Trophoblast cell (in vitro differentiated cells and primary cell): ENCODE data around the gene CRNN.
A peak's percentile ranks its signal among the peaks of the same experiment; 100 is the strongest.

ENCODE experiments used
- DNase-seq, 2 donors: peaks; one replicate each; pipeline ENCODE4 v3.0.0-alpha.2; 2016
- H2AFZ ChIP-seq: 2 replicates; pipeline ENCODE4 v1.6.1; 2013; ENCODE audit warnings: low read length, moderate library complexity, mild to moderate bottlenecking; ENCODE audit not compliant: insufficient read depth, poor library complexity
- H2AK5ac ChIP-seq: 2 replicates; pipeline ENCODE4 v1.6.1; 2013; ENCODE audit warnings: mild to moderate bottlenecking, low read length
- H2BK120ac ChIP-seq: 2 replicates; pipeline ENCODE4 v1.6.1; 2013; ENCODE audit warnings: low read length, mild to moderate bottlenecking, moderate library complexity; ENCODE audit not compliant: insufficient read depth, poor library complexity
- H2BK12ac ChIP-seq: 2 replicates; pipeline ENCODE4 v1.6.1; 2013; ENCODE audit warnings: mild to moderate bottlenecking, low read length, moderate library complexity
- H2BK5ac ChIP-seq: 2 replicates; pipeline ENCODE4 v1.6.1; 2013; ENCODE audit warnings: low read length, low read depth, moderate library complexity, mild to moderate bottlenecking; ENCODE audit not compliant: poor library complexity
- H3K14ac ChIP-seq: 2 replicates; pipeline ENCODE4 v1.6.1; 2013; ENCODE audit warnings: mild to moderate bottlenecking, low read length
- H3K18ac ChIP-seq: 2 replicates; pipeline ENCODE4 v1.6.1; 2013; ENCODE audit warnings: mild to moderate bottlenecking, low read length
- H3K23ac ChIP-seq: 2 replicates; pipeline ENCODE4 v1.6.1; 2013; ENCODE audit warnings: low read length
- H3K27ac ChIP-seq: 2 replicates; pipeline ENCODE4 v1.5.1; 2013; ENCODE audit warnings: low read depth, mild to moderate bottlenecking, inconsistent platforms, low read length, moderate library complexity
- H3K27me3 ChIP-seq: 2 replicates; pipeline ENCODE4 v1.6.1; 2013; ENCODE audit warnings: inconsistent platforms, mild to moderate bottlenecking, low read length, moderate library complexity; ENCODE audit not compliant: insufficient read depth
- H3K36me3 ChIP-seq, 2 experiments: 1 replicate in 1 of 2; 2 replicates in 1 of 2; pipeline ENCODE4 v1.6.1; 2013; ENCODE audit warnings: low read length in 2 of 2, mild to moderate bottlenecking in 2 of 2, moderate library complexity in 1 of 2; ENCODE audit not compliant: insufficient read depth in 2 of 2, control insufficient read depth in 1 of 2
- H3K4ac ChIP-seq: 2 replicates; pipeline ENCODE4 v1.6.1; 2013; ENCODE audit warnings: low read depth, mild to moderate bottlenecking, low read length, moderate library complexity
- H3K4me1 ChIP-seq, 2 experiments: 1 replicate in 1 of 2; 2 replicates in 1 of 2; pipeline ENCODE4 v1.6.1; 2013; ENCODE audit warnings: low read length in 2 of 2, mild to moderate bottlenecking in 2 of 2, moderate library complexity in 1 of 2; ENCODE audit not compliant: insufficient read depth in 2 of 2, control insufficient read depth in 1 of 2
- H3K4me2 ChIP-seq: 2 replicates; pipeline ENCODE4 v1.6.1; 2013; ENCODE audit warnings: inconsistent platforms, mild to moderate bottlenecking, low read length, moderate library complexity
- H3K4me3 ChIP-seq: 2 replicates; pipeline ENCODE4 v1.5.1; 2013; ENCODE audit warnings: mild to moderate bottlenecking, low read depth, low read length, inconsistent platforms
- H3K79me1 ChIP-seq: one replicate; pipeline ENCODE4 v1.6.1; 2013; ENCODE audit warnings: low read length
- H3K79me2 ChIP-seq: 2 replicates; pipeline ENCODE4 v1.6.1; 2013; ENCODE audit warnings: low read length, mild to moderate bottlenecking; ENCODE audit not compliant: control insufficient read depth, insufficient read depth, poor library complexity
- H3K9ac ChIP-seq: 2 replicates; pipeline ENCODE4 v1.6.1; 2013; ENCODE audit warnings: mild to moderate bottlenecking, low read length
- H3K9me3 ChIP-seq: 2 replicates; pipeline ENCODE4 v1.6.1; 2013; ENCODE audit warnings: low read depth, mild to moderate bottlenecking, control low read depth, inconsistent platforms, low read length; ENCODE audit not compliant: insufficient read depth
- H4K12ac ChIP-seq: 2 replicates; pipeline ENCODE4 v1.6.1; 2013; ENCODE audit warnings: low read depth, mild to moderate bottlenecking, low read length, moderate library complexity
- H4K8ac ChIP-seq: 2 replicates; pipeline ENCODE4 v1.6.1; 2013; ENCODE audit warnings: low read depth, mild to moderate bottlenecking, low read length, moderate library complexity
- H4K91ac ChIP-seq: one replicate; pipeline ENCODE4 v1.6.1; 2013; ENCODE audit warnings: low read depth, mild to moderate bottlenecking, low read length, moderate library complexity
- WGBS: extraction: QIAGEN DNeasy Blood & Tissue Kit; methylation state at CpG from one replicate; pipeline ENCODE4 v1.1.7; 2013; ENCODE audit warnings: missing lambda C conversion rate; ENCODE audit not compliant: insufficient read length, insufficient coverage; ENCODE audit errors: extremely low coverage; 5-methylcytosine and 5-hydroxymethylcytosine counted together

CRNN gene

GRCh38 chr1:152426731-152427130, 12.7 kb upstream of the CRNN start:
- H3K9me3 ChIP-seq: peaks cover 18% of the 10 kb centered on the region
- no peak overlapping the region for H2AFZ ChIP-seq
- H3K14ac ChIP-seq: no peak overlapping the region
- no peak overlapping the region for H3K23ac ChIP-seq
- H3K27ac ChIP-seq: no peak overlapping the region
- no peak overlapping the region for H3K4me2 ChIP-seq
- no peak overlapping the region for H4K8ac ChIP-seq
- no peak overlapping the region for H3K18ac ChIP-seq
- H3K4ac ChIP-seq: no peak overlapping the region
- H2BK12ac ChIP-seq: no peak overlapping the region
- no peak overlapping the region for H3K4me3 ChIP-seq
- H3K79me2 ChIP-seq: no peaks in the 10 kb centered on the region
- H4K12ac ChIP-seq: no peak overlapping the region
- no peaks in the 10 kb centered on the region for H3K4me1 ChIP-seq
- H2BK120ac ChIP-seq: no peak overlapping the region
- no peak for DNase-seq
- no peak overlapping the region for H2AK5ac ChIP-seq
- H3K9ac ChIP-seq: no peak overlapping the region
- no peaks in the 10 kb centered on the region for H3K79me1 ChIP-seq
- no peak overlapping the region for H2BK5ac ChIP-seq
- H3K27me3 ChIP-seq: no peaks in the 10 kb centered on the region
- no peaks in the 10 kb centered on the region for H3K36me3 ChIP-seq
- H4K91ac ChIP-seq: no peak overlapping the region

GRCh38 chr1:152419917-152420316, 5.9 kb upstream of the CRNN start:
- Histone ChIP-seq H4K12ac (no peak overlapping the region), H3K79me2 (no peaks in the 10 kb centered on the region), H3K4me2 (no peak overlapping the region), H3K36me3 (no peaks in the 10 kb centered on the region), H3K4me1 (no peaks in the 10 kb centered on the region), H3K27me3 (no peaks in the 10 kb centered on the region), H2BK5ac (no peak overlapping the region), H3K18ac (no peak overlapping the region), H2BK120ac (no peak overlapping the region), H2BK12ac (no peak overlapping the region), H3K27ac (no peak overlapping the region), H3K9ac (no peak overlapping the region), H3K4ac (no peak overlapping the region), H3K4me3 (no peak overlapping the region), H4K8ac (no peak overlapping the region), H3K14ac (no peak overlapping the region), H2AK5ac (no peak overlapping the region), H3K9me3 (peaks cover 22% of the 10 kb centered on the region), H3K79me1 (no peaks in the 10 kb centered on the region), H4K91ac (no peak overlapping the region), H2AFZ (no peak overlapping the region), H3K23ac (no peak overlapping the region)
- no CpG with 5 or more reads among the region's 1 CpG for WGBS
- no peak for DNase-seq

GRCh38 chr1:152415454-152416227, 1.6 kb upstream of the CRNN start:
- H2BK12ac ChIP-seq: no peak overlapping the region
- no peaks in the 10 kb centered on the region for H3K27me3 ChIP-seq
- no peak overlapping the region for H3K14ac ChIP-seq

GRCh38 chr1:152412756-152413155, 1.3 kb downstream of the CRNN start:
- no peak overlapping the region for H3K23ac ChIP-seq
- no peak overlapping the region for H2BK5ac ChIP-seq
- no peak overlapping the region for H3K9ac ChIP-seq
- H3K4me1 ChIP-seq: no peaks in the 10 kb centered on the region
- no peak overlapping the region for H2BK12ac ChIP-seq
- no peak overlapping the region for H4K91ac ChIP-seq
- H3K9me3 ChIP-seq: peaks cover 39% of the 10 kb centered on the region
- no peak overlapping the region for H2BK120ac ChIP-seq
- no peaks in the 10 kb centered on the region for H3K27me3 ChIP-seq
- H3K79me2 ChIP-seq: no peaks in the 10 kb centered on the region
- no peak overlapping the region for H2AFZ ChIP-seq
- H4K8ac ChIP-seq: no peak overlapping the region
- no peak overlapping the region for H3K14ac ChIP-seq
- no peak overlapping the region for H3K4me3 ChIP-seq
- H3K4ac ChIP-seq: no peak overlapping the region
- no peaks in the 10 kb centered on the region for H3K36me3 ChIP-seq
- no peak overlapping the region for H4K12ac ChIP-seq
- H3K79me1 ChIP-seq: no peaks in the 10 kb centered on the region
- H3K18ac ChIP-seq: no peak overlapping the region
- no peak overlapping the region for H3K27ac ChIP-seq
- no peak overlapping the region for H2AK5ac ChIP-seq
- no CpG with 5 or more reads among the region's 2 CpGs for WGBS
- no peak overlapping the region for H3K4me2 ChIP-seq
- no peak for DNase-seq

More at GRCh38 chr1:152415454-152416227, 1.6 kb upstream of the CRNN start:
- no peak overlapping the region for H2AK5ac ChIP-seq
- no peak overlapping the region for H3K4me3 ChIP-seq
- H2BK120ac ChIP-seq: no peak overlapping the region
- H3K18ac ChIP-seq: no peak overlapping the region
- no peak overlapping the region for H3K23ac ChIP-seq
- H3K36me3 ChIP-seq: no peaks in the 10 kb centered on the region
- no peaks in the 10 kb centered on the region for H3K79me1 ChIP-seq
- H3K4me1 ChIP-seq: no peaks in the 10 kb centered on the region
- no peak overlapping the region for H4K8ac ChIP-seq
- H3K27ac ChIP-seq: no peak overlapping the region
- no peaks in the 10 kb centered on the region for H3K79me2 ChIP-seq
- no peak overlapping the region for H3K4ac ChIP-seq
- no peak overlapping the region for H2BK5ac ChIP-seq
- H3K9ac ChIP-seq: peak overlapping the region; percentile 3
- WGBS: no CpG with 5 or more reads among the region's 3 CpGs
- H2AFZ ChIP-seq: no peak overlapping the region
- no peak overlapping the region for H4K12ac ChIP-seq
- H3K9me3 ChIP-seq: peaks cover 34% of the 10 kb centered on the region
- no peak overlapping the region for H4K91ac ChIP-seq
- H3K4me2 ChIP-seq: no peak overlapping the region
- DNase-seq: no peak
